SK-N-SH treated with all-trans-retinoic acid at 6 μM for 48 hours (cell line): ENCODE measurements around the gene MEI4.

Experiments used
- ARNTL ChIP-seq: fragments of 450-650 bp; formaldehyde crosslinking; IDR thresholded peaks from 2 replicates; pipeline ENCODE4 v1.5.0; 2020; ENCODE audit warnings: low read depth, mild to moderate bottlenecking, moderate library complexity, borderline replicate concordance
- CSDC2 ChIP-seq: fragments of 250-450 bp; sonication (Bioruptor Pico); IDR thresholded peaks from 2 replicates; pipeline ENCODE4 v1.5.0; 2020; ENCODE audit warnings: mild to moderate bottlenecking, moderate library complexity
- GLIS3 ChIP-seq: fragments of 250-450 bp; sonication (Bioruptor Pico); IDR thresholded peaks from 2 replicates; pipeline ENCODE4 v1.5.0; 2020; ENCODE audit warnings: mild to moderate bottlenecking, moderate library complexity
- ISL1 ChIP-seq: fragments of 250-450 bp; sonication (Bioruptor Pico); IDR thresholded peaks from 2 replicates; pipeline ENCODE4 v2.1.2; 2022; ENCODE audit warnings: mild to moderate bottlenecking, moderate library complexity
- PPARA ChIP-seq: fragments of 250-450 bp; sonication (Bioruptor Pico); IDR thresholded peaks from 2 replicates; pipeline ENCODE4 v1.5.0; 2020; ENCODE audit warnings: mild to moderate bottlenecking, borderline replicate concordance
- ZC3H10 ChIP-seq: fragments of 250-450 bp; sonication (Bioruptor Pico); IDR thresholded peaks from 2 replicates; pipeline ENCODE4 v1.5.1; 2021; ENCODE audit warnings: mild to moderate bottlenecking, moderate library complexity
- ZFP30 ChIP-seq: fragments of 450-650 bp; formaldehyde crosslinking; IDR thresholded peaks from 2 replicates; pipeline ENCODE4 v1.5.0; 2022; ENCODE audit warnings: mild to moderate bottlenecking, moderate library complexity
- TF ChIP-seq, protein P1 (sequence below): fragments of 250-450 bp; sonication (Bioruptor Pico); IDR thresholded peaks from 2 replicates; pipeline ENCODE4 v1.8.0; 2021; ENCODE audit warnings: low read depth, mild to moderate bottlenecking, moderate library complexity, borderline replicate concordance
- TF ChIP-seq, protein P2 (sequence below): fragments of 250-450 bp; sonication (Bioruptor Pico); IDR thresholded peaks from 2 replicates; pipeline ENCODE4 v1.5.1; 2021; ENCODE audit warnings: mild to moderate bottlenecking, moderate library complexity

DNA sequence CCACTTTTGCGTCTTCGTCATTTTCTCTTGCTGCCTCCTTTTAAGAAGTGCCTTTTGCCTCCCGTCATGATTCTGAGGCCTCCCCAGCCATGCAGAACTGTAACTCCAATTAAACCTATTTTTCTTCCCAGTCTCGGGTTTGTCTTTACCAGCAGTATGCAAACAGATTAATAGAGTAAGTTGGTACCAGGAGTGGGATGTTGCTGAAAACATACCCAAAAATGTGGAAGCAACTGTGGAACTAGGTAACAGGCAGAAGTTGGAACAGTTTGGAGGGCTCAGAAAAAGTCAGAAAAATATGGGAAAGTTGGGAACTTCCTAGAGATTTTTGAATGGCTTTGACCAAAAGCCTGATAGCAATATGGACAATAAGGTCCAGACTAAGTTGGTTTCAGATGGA is 309.2 kb downstream of the MEI4 start:
- TF ChIP-seq, protein P1, sequence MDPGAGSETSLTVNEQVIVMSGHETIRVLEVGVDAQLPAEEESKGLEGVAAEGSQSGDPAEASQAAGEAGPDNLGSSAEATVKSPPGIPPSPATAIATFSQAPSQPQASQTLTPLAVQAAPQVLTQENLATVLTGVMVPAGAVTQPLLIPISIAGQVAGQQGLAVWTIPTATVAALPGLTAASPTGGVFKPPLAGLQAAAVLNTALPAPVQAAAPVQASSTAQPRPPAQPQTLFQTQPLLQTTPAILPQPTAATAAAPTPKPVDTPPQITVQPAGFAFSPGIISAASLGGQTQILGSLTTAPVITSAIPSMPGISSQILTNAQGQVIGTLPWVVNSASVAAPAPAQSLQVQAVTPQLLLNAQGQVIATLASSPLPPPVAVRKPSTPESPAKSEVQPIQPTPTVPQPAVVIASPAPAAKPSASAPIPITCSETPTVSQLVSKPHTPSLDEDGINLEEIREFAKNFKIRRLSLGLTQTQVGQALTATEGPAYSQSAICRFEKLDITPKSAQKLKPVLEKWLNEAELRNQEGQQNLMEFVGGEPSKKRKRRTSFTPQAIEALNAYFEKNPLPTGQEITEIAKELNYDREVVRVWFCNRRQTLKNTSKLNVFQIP = no peak
- TF ChIP-seq ZFP30 (CRISPR knock-in tag) (no peak), CSDC2 (CRISPR knock-in tag) (no peak), PPARA (CRISPR knock-in tag) (no peak), GLIS3 (CRISPR knock-in tag) (no peak), ARNTL (no peak), ISL1 (no peak), ZC3H10 (no peak)
- TF ChIP-seq, protein P2, sequence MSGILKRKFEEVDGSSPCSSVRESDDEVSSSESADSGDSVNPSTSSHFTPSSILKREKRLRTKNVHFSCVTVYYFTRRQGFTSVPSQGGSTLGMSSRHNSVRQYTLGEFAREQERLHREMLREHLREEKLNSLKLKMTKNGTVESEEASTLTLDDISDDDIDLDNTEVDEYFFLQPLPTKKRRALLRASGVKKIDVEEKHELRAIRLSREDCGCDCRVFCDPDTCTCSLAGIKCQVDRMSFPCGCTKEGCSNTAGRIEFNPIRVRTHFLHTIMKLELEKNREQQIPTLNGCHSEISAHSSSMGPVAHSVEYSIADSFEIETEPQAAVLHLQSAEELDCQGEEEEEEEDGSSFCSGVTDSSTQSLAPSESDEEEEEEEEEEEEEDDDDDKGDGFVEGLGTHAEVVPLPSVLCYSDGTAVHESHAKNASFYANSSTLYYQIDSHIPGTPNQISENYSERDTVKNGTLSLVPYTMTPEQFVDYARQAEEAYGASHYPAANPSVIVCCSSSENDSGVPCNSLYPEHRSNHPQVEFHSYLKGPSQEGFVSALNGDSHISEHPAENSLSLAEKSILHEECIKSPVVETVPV (CRISPR knock-in tag) = no peak
